ENCODE measurements around the gene UROD.
"Not testable (repeated sequence)": the region's sequence is repeated elsewhere in the genome, so short reads cannot be mapped to it uniquely, and the experiment has no call there.

The UROD gene

GRCh38 chr1:45001011-45001481, 11.0 kb upstream of the UROD start:
- no CpG with 5 or more reads among the region's 7 CpGs for WGBS, 2 donors (ENCODE audit: extremely low coverage in 2 of 2, insufficient read length in 2 of 2, insufficient replicate concordance in 1 of 2)
- DNase-seq (ENCODE audit: low spot score), result no peak

GRCh38 chr1:45001576-45001975, 10.5 kb upstream of the UROD start:
- not testable (repeated sequence) for H3K4ac ChIP-seq (ENCODE audit: low read length); H3K18ac ChIP-seq (ENCODE audit: low read length); H2AFZ ChIP-seq (ENCODE audit: low read length); H2BK120ac ChIP-seq (ENCODE audit: low read depth, low read length); H2BK12ac ChIP-seq (ENCODE audit: low read length); H3K23ac ChIP-seq (ENCODE audit: low read depth, low read length, poor library complexity); H3K9me3 ChIP-seq (replicated peaks in 1 of 2; ENCODE audit: control insufficient read depth in 2 of 2, insufficient read depth in 1 of 2, low read depth in 1 of 2, low read length in 2 of 2); H3K9ac ChIP-seq (ENCODE audit: low read depth, low read length, poor library complexity); H3K14ac ChIP-seq (ENCODE audit: low read length); H4K8ac ChIP-seq (ENCODE audit: low read depth, low read length); DNase-seq (ENCODE audit: low spot score); H2AK5ac ChIP-seq (ENCODE audit: low read depth, low read length); H3K27me3 ChIP-seq (ENCODE audit: control insufficient read depth in 3 of 3, insufficient read depth in 3 of 3, low read depth in 1 of 3, low read length in 3 of 3); H3K27ac ChIP-seq (replicated peaks; ENCODE audit: low read length); H3K4me2 ChIP-seq (ENCODE audit: insufficient read depth, low read length, poor library complexity, severe bottlenecking); H3K79me1 ChIP-seq (ENCODE audit: low read depth, low read length); H3K4me3 ChIP-seq (ENCODE audit: low read length in 2 of 2); H2BK15ac ChIP-seq (ENCODE audit: low read length); H3K4me1 ChIP-seq (ENCODE audit: control insufficient read depth in 2 of 2, insufficient read depth in 1 of 2, low read depth in 1 of 2, low read length in 2 of 2); H2BK5ac ChIP-seq (ENCODE audit: low read length); H4K91ac ChIP-seq (ENCODE audit: low read depth, low read length, poor library complexity)
- H3K36me3 ChIP-seq (replicated peaks in 1 of 2; ENCODE audit: control insufficient read depth in 2 of 2, insufficient read depth in 2 of 2, low read length in 2 of 2), result peaks cover 26 to 46% of the 10 kb centered on the region in 2 donors
- WGBS, 2 donors (ENCODE audit: extremely low coverage in 2 of 2, insufficient read length in 2 of 2, insufficient replicate concordance in 1 of 2), result no CpG with 5 or more reads among the region's 8 CpGs

More at GRCh38 chr1:45001011-45001481, 11.0 kb upstream of the UROD start:
- H3K4me1 ChIP-seq (ENCODE audit: control insufficient read depth in 2 of 2, insufficient read depth in 1 of 2, low read depth in 1 of 2, low read length in 2 of 2), result no peaks in the 10 kb centered on the region
- H3K23ac ChIP-seq (ENCODE audit: low read depth, low read length, poor library complexity), result no peak overlapping the region
- no peak overlapping the region for H4K91ac ChIP-seq (ENCODE audit: low read depth, low read length, poor library complexity)
- no peak overlapping the region for H3K27ac ChIP-seq (replicated peaks; ENCODE audit: low read length)
- H3K27me3 ChIP-seq (ENCODE audit: control insufficient read depth in 3 of 3, insufficient read depth in 3 of 3, low read depth in 1 of 3, low read length in 3 of 3), result no peaks in the 10 kb centered on the region
- peak overlapping the region; percentile 28 for H3K18ac ChIP-seq (ENCODE audit: low read length)
- H3K14ac ChIP-seq (ENCODE audit: low read length), result no peak overlapping the region
- H3K4me3 ChIP-seq (ENCODE audit: low read length in 2 of 2), result no peak overlapping the region
- H3K79me1 ChIP-seq (ENCODE audit: low read depth, low read length), result no peaks in the 10 kb centered on the region
- H2BK120ac ChIP-seq (ENCODE audit: low read depth, low read length), result no peak overlapping the region
- H3K4me2 ChIP-seq (ENCODE audit: insufficient read depth, low read length, poor library complexity, severe bottlenecking), result no peak overlapping the region
- no peaks in the 10 kb centered on the region for H3K9me3 ChIP-seq (replicated peaks in 1 of 2; ENCODE audit: control insufficient read depth in 2 of 2, insufficient read depth in 1 of 2, low read depth in 1 of 2, low read length in 2 of 2)
- no peak overlapping the region for H2BK12ac ChIP-seq (ENCODE audit: low read length)
- H2BK5ac ChIP-seq (ENCODE audit: low read length), result no peak overlapping the region
- H4K8ac ChIP-seq (ENCODE audit: low read depth, low read length), result no peak overlapping the region
- H3K36me3 ChIP-seq (replicated peaks in 1 of 2; ENCODE audit: control insufficient read depth in 2 of 2, insufficient read depth in 2 of 2, low read length in 2 of 2), result peaks cover 26 to 43% of the 10 kb centered on the region in 2 donors
- H2AK5ac ChIP-seq (ENCODE audit: low read depth, low read length), result no peak overlapping the region
- no peak overlapping the region for H2BK15ac ChIP-seq (ENCODE audit: low read length)
- H3K9ac ChIP-seq (ENCODE audit: low read depth, low read length, poor library complexity), result no peak overlapping the region
- H2AFZ ChIP-seq (ENCODE audit: low read length), result no peak overlapping the region
- H3K4ac ChIP-seq (ENCODE audit: low read length), result no peak overlapping the region

GRCh38 chr1:45002650-45003645, 9.1 kb upstream of the UROD start:
- H4K91ac ChIP-seq (ENCODE audit: low read depth, low read length, poor library complexity), result no peak overlapping the region
- no peak overlapping the region for H2BK5ac ChIP-seq (ENCODE audit: low read length)
- H3K4me1 ChIP-seq (ENCODE audit: control insufficient read depth in 2 of 2, insufficient read depth in 1 of 2, low read depth in 1 of 2, low read length in 2 of 2), result no peaks in the 10 kb centered on the region
- no peak overlapping the region for H2BK12ac ChIP-seq (ENCODE audit: low read length)
- no peak overlapping the region for H2BK120ac ChIP-seq (ENCODE audit: low read depth, low read length)
- H3K14ac ChIP-seq (ENCODE audit: low read length), result no peak overlapping the region
- peak overlapping the region; percentile 64 for H3K9ac ChIP-seq (ENCODE audit: low read depth, low read length, poor library complexity)
- no peak overlapping the region for H3K18ac ChIP-seq (ENCODE audit: low read length)
- peaks cover 34 to 59% of the 10 kb centered on the region in 2 donors for H3K36me3 ChIP-seq (replicated peaks in 1 of 2; ENCODE audit: control insufficient read depth in 2 of 2, insufficient read depth in 2 of 2, low read length in 2 of 2)
- H3K27ac ChIP-seq (replicated peaks; ENCODE audit: low read length), result no peak overlapping the region
- H3K4me2 ChIP-seq (ENCODE audit: insufficient read depth, low read length, poor library complexity, severe bottlenecking), result no peak overlapping the region
- H3K27me3 ChIP-seq (ENCODE audit: control insufficient read depth in 3 of 3, insufficient read depth in 3 of 3, low read depth in 1 of 3, low read length in 3 of 3), result no peaks in the 10 kb centered on the region
- no peak overlapping the region for H4K8ac ChIP-seq (ENCODE audit: low read depth, low read length)
- H3K23ac ChIP-seq (ENCODE audit: low read depth, low read length, poor library complexity), result no peak overlapping the region
- no peak overlapping the region for H3K4ac ChIP-seq (ENCODE audit: low read length)
- H3K9me3 ChIP-seq (replicated peaks in 1 of 2; ENCODE audit: control insufficient read depth in 2 of 2, insufficient read depth in 1 of 2, low read depth in 1 of 2, low read length in 2 of 2), result no peaks in the 10 kb centered on the region
- H3K79me1 ChIP-seq (ENCODE audit: low read depth, low read length), result no peaks in the 10 kb centered on the region
- WGBS, 2 donors (ENCODE audit: extremely low coverage in 2 of 2, insufficient read length in 2 of 2, insufficient replicate concordance in 1 of 2), result 100% methylated on average over 1 of the region's 17 CpGs; no CpG with 5 or more reads in 1 of the 2 donors
- no peak overlapping the region for H2AFZ ChIP-seq (ENCODE audit: low read length)
- H2AK5ac ChIP-seq (ENCODE audit: low read depth, low read length), result no peak overlapping the region
- H2BK15ac ChIP-seq (ENCODE audit: low read length), result no peak overlapping the region
- H3K4me3 ChIP-seq (ENCODE audit: low read length in 2 of 2), result no peak overlapping the region
- no peak for DNase-seq (ENCODE audit: low spot score)

GRCh38 chr1:45003741-45004140, 8.3 kb upstream of the UROD start:
- Histone ChIP-seq H3K4me3 (ENCODE audit: low read length in 2 of 2) (no peak overlapping the region), H3K79me1 (ENCODE audit: low read depth, low read length) (no peaks in the 10 kb centered on the region), H3K27ac (replicated peaks; ENCODE audit: low read length) (no peak overlapping the region)

More at GRCh38 chr1:45003741-45004140, 8.3 kb upstream of the UROD start:
- Histone ChIP-seq H3K4me1 (ENCODE audit: control insufficient read depth in 2 of 2, insufficient read depth in 1 of 2, low read depth in 1 of 2, low read length in 2 of 2) (no peaks in the 10 kb centered on the region), H3K27me3 (ENCODE audit: control insufficient read depth in 3 of 3, insufficient read depth in 3 of 3, low read depth in 1 of 3, low read length in 3 of 3) (no peaks in the 10 kb centered on the region), H3K9me3 (replicated peaks in 1 of 2; ENCODE audit: control insufficient read depth in 2 of 2, insufficient read depth in 1 of 2, low read depth in 1 of 2, low read length in 2 of 2) (no peaks in the 10 kb centered on the region), H2BK120ac (ENCODE audit: low read depth, low read length) (no peak overlapping the region), H3K14ac (ENCODE audit: low read length) (no peak overlapping the region), H2BK15ac (ENCODE audit: low read length) (no peak overlapping the region), H3K23ac (ENCODE audit: low read depth, low read length, poor library complexity) (peak overlapping the region; percentile 50), H2BK5ac (ENCODE audit: low read length) (no peak overlapping the region), H3K9ac (ENCODE audit: low read depth, low read length, poor library complexity) (no peak overlapping the region), H2BK12ac (ENCODE audit: low read length) (no peak overlapping the region), H3K18ac (ENCODE audit: low read length) (no peak overlapping the region), H3K4me2 (ENCODE audit: insufficient read depth, low read length, poor library complexity, severe bottlenecking) (no peak overlapping the region), H2AFZ (ENCODE audit: low read length) (no peak overlapping the region), H4K91ac (ENCODE audit: low read depth, low read length, poor library complexity) (no peak overlapping the region), H3K4ac (ENCODE audit: low read length) (no peak overlapping the region), H2AK5ac (ENCODE audit: low read depth, low read length) (no peak overlapping the region), H3K36me3 (replicated peaks in 1 of 2; ENCODE audit: control insufficient read depth in 2 of 2, insufficient read depth in 2 of 2, low read length in 2 of 2) (peaks cover 34 to 67% of the 10 kb centered on the region in 2 donors), H4K8ac (ENCODE audit: low read depth, low read length) (no peak overlapping the region)
- no peak for DNase-seq (ENCODE audit: low spot score)
- WGBS, 2 donors (ENCODE audit: extremely low coverage in 2 of 2, insufficient read length in 2 of 2, insufficient replicate concordance in 1 of 2), result no CpG with 5 or more reads among the region's 14 CpGs

All from neuronal stem cell (in vitro differentiated cells).